HepG2 (cell line): Measurements from ENCODE around the gene GORASP2. TPM values are rescaled to one million over a fixed set of nuclear protein-coding genes. Genes with fewer than 3 reads are reported as not detected.

Experiments used
- BCL6 ChIP-seq: IDR thresholded peaks from 2 replicates; pipeline ENCODE4 v1.6.1; 2016; ENCODE audit warnings: missing genetic modification reagents, missing compliant biosample characterization
- FOXJ3 ChIP-seq: sonication (generic); formaldehyde crosslinking; IDR thresholded peaks from 2 replicates; pipeline ENCODE4 v1.4.0; 2020; ENCODE audit warnings: missing genetic modification reagents, mild to moderate bottlenecking, borderline replicate concordance
- GTF2F1 ChIP-seq: fragments of 150-350 bp; IDR thresholded peaks from 2 replicates; pipeline ENCODE4 v1.6.1; 2014; ENCODE audit warnings: low read length
- KLF16 ChIP-seq, 2 experiments: sonication (generic) in 1 of 2; formaldehyde crosslinking in 1 of 2; IDR thresholded peaks; 2 replicates each; pipeline versions ENCODE4 v1.6.1 to v1.8.0; 2016 to 2023; ENCODE audit warnings: missing genetic modification reagents in 2 of 2, missing compliant biosample characterization in 1 of 2
- MEF2D ChIP-seq: sonication (generic); formaldehyde crosslinking; IDR thresholded peaks from 2 replicates; pipeline ENCODE4 v1.5.1; 2020; ENCODE audit warnings: mild to moderate bottlenecking, missing genetic modification reagents
- PLRG1 ChIP-seq: fragments of 450-650 bp; conservative IDR thresholded peaks from 2 replicates; pipeline ENCODE4 v1.6.1; 2016
- ZIK1 ChIP-seq: sonication (generic); formaldehyde crosslinking; IDR thresholded peaks from 2 replicates; pipeline ENCODE4 v1.5.0; 2020; ENCODE audit warnings: mild to moderate bottlenecking, low read depth, missing genetic modification reagents, borderline replicate concordance
- ZNF282 ChIP-seq: fragments of 450-650 bp; IDR thresholded peaks from 2 replicates; pipeline ENCODE4 v1.6.1; 2018; ENCODE audit not compliant: partially characterized antibody
- ZNF382 ChIP-seq: sonication (generic); formaldehyde crosslinking; IDR thresholded peaks from 2 replicates; pipeline ENCODE4 v1.5.0; 2020; ENCODE audit warnings: missing genetic modification reagents, mild to moderate bottlenecking, borderline replicate concordance
- ZNF441 ChIP-seq: sonication (generic); formaldehyde crosslinking; IDR thresholded peaks from 2 replicates; pipeline ENCODE4 v1.7.0; 2021; ENCODE audit warnings: missing genetic modification reagents, borderline replicate concordance
- ZNF510 ChIP-seq: sonication (generic); formaldehyde crosslinking; IDR thresholded peaks from 2 replicates; pipeline ENCODE4 v1.4.0; 2020; ENCODE audit warnings: low read depth, mild to moderate bottlenecking, missing genetic modification reagents
- ZNF550 ChIP-seq: sonication (generic); formaldehyde crosslinking; IDR thresholded peaks from 2 replicates; pipeline ENCODE4 v1.4.0; 2020; ENCODE audit warnings: mild to moderate bottlenecking, missing genetic modification reagents, borderline replicate concordance
- ZNF564 ChIP-seq: sonication (generic); formaldehyde crosslinking; IDR thresholded peaks from 2 replicates; pipeline ENCODE4 v1.8.1; 2023; ENCODE audit warnings: mild to moderate bottlenecking, missing genetic modification reagents
- polyA plus RNA-seq, 8 experiments: library from polyadenylated mRNA; depleted of rRNA in 3 of 8; stranded (reverse) in 7 of 8; unstranded in 1 of 8; fragments of >200 nt; fragmentation: Illumina TruSeq in 4 of 8; extraction: Trizol in 4 of 8; gene quantifications; 2 replicates each; pipeline versions ENCODE4 v1.2.1 to v1.2.3, GENCODE V29; 2011 to 2016; ENCODE audit warnings: low read depth in 4 of 8, missing spikeins in 1 of 8, mixed read lengths in 1 of 8; ENCODE audit not compliant: insufficient read depth in 1 of 8
- total RNA-seq, 5 experiments: library from RNA; depleted of rRNA; stranded (reverse); fragments of >200 nt; fragmentation: Illumina TruSeq; extraction: Trizol; gene quantifications; 2 replicates each; pipeline ENCODE4 v1.2.3, GENCODE V29; 2016; ENCODE audit warnings: low read depth in 1 of 5
- TF ChIP-seq, protein P1 (sequence below): sonication (generic); formaldehyde crosslinking; IDR thresholded peaks from 2 replicates; pipeline ENCODE4 v1.4.0; 2020; ENCODE audit warnings: missing genetic modification reagents, borderline replicate concordance
- TF ChIP-seq, protein P2 (sequence below): sonication (generic); formaldehyde crosslinking; IDR thresholded peaks from 2 replicates; pipeline ENCODE4 v1.4.0; 2020; ENCODE audit warnings: missing genetic modification reagents, mild to moderate bottlenecking, borderline replicate concordance
- TF ChIP-seq, protein P3 (sequence below): sonication (generic); formaldehyde crosslinking; IDR thresholded peaks from 2 replicates; pipeline ENCODE4 v1.4.0; 2020; ENCODE audit warnings: missing genetic modification reagents

Gene GORASP2
- total and polyA plus RNA-seq, 2 of the 13 experiments (the other 11 are each of a cell fraction or from before 2014, with no cell fraction given) = 103 to 239 TPM

DNA sequence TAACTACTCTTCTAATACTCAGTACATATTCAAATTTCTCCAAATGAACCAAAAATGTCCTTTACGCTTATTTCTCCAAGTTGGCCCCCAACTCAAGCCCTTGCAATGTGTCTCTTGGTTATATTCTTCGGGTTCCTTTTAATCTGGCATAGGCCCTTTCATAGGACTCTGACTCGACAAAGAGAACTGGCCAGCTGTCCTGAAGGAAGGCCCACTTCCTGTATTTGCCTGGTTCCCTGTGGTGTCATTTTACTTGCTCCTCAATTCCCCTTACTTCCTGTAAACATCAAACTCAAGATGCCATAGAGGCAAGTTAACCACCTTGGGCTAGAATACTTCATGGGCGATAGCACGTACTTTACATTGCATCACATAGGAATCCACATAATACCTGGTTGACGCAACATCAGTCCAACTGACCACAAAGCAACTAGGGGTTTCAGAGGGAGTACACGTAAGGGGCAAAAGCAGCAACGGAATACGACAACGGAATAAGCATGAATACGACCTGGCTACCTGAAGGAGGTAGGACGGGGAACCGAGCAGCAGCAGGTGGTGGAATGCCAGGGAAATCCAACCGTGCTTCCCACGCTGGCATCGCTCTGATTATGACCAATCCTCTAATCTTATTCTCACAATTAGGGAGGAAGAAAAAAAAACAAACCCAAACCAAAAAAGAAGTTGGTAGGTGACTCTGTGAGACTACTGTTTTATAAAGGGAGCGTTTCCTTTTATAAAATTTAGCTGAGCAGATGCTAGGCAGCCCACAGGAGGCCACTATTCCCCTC is 823 bp upstream of the GORASP2 start (continued):
- no peak; the same call in 1 of the 2 replicates for TF ChIP-seq ZNF510
- TF ChIP-seq MEF2D (CRISPR knock-in tag) = no peak
- TF ChIP-seq, protein P1, sequence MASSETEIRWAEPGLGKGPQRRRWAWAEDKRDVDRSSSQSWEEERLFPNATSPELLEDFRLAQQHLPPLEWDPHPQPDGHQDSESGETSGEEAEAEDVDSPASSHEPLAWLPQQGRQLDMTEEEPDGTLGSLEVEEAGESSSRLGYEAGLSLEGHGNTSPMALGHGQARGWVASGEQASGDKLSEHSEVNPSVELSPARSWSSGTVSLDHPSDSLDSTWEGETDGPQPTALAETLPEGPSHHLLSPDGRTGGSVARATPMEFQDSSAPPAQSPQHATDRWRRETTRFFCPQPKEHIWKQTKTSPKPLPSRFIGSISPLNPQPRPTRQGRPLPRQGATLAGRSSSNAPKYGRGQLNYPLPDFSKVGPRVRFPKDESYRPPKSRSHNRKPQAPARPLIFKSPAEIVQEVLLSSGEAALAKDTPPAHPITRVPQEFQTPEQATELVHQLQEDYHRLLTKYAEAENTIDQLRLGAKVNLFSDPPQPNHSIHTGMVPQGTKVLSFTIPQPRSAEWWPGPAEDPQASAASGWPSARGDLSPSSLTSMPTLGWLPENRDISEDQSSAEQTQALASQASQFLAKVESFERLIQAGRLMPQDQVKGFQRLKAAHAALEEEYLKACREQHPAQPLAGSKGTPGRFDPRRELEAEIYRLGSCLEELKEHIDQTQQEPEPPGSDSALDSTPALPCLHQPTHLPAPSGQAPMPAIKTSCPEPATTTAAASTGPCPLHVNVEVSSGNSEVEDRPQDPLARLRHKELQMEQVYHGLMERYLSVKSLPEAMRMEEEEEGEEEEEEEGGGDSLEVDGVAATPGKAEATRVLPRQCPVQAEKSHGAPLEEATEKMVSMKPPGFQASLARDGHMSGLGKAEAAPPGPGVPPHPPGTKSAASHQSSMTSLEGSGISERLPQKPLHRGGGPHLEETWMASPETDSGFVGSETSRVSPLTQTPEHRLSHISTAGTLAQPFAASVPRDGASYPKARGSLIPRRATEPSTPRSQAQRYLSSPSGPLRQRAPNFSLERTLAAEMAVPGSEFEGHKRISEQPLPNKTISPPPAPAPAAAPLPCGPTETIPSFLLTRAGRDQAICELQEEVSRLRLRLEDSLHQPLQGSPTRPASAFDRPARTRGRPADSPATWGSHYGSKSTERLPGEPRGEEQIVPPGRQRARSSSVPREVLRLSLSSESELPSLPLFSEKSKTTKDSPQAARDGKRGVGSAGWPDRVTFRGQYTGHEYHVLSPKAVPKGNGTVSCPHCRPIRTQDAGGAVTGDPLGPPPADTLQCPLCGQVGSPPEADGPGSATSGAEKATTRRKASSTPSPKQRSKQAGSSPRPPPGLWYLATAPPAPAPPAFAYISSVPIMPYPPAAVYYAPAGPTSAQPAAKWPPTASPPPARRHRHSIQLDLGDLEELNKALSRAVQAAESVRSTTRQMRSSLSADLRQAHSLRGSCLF = no peak
- TF ChIP-seq KLF16 (CRISPR knock-in tag; IDR thresholded peaks at IDR 0.05) = no peak; a peak in 1 of 4 replicates
- TF ChIP-seq GTF2F1 = no peak
- TF ChIP-seq, protein P2, sequence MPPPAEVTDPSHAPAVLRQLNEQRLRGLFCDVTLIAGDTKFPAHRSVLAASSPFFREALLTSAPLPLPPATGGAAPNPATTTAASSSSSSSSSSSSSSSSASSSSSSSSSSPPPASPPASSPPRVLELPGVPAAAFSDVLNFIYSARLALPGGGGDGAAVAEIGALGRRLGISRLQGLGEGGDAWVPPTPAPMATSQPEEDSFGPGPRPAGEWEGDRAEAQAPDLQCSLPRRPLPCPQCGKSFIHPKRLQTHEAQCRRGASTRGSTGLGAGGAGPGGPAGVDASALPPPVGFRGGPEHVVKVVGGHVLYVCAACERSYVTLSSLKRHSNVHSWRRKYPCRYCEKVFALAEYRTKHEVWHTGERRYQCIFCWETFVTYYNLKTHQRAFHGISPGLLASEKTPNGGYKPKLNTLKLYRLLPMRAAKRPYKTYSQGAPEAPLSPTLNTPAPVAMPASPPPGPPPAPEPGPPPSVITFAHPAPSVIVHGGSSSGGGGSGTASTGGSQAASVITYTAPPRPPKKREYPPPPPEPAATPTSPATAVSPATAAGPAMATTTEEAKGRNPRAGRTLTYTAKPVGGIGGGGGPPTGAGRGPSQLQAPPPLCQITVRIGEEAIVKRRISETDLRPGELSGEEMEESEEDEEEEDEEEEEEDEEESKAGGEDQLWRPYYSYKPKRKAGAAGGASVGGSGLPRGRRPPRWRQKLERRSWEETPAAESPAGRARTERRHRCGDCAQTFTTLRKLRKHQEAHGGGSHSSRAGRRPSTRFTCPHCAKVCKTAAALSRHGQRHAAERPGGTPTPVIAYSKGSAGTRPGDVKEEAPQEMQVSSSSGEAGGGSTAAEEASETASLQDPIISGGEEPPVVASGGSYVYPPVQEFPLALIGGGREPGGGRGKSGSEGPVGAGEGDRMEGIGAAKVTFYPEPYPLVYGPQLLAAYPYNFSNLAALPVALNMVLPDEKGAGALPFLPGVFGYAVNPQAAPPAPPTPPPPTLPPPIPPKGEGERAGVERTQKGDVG (CRISPR knock-in tag) = no peak
- no peak for TF ChIP-seq PLRG1
- TF ChIP-seq, protein P3, sequence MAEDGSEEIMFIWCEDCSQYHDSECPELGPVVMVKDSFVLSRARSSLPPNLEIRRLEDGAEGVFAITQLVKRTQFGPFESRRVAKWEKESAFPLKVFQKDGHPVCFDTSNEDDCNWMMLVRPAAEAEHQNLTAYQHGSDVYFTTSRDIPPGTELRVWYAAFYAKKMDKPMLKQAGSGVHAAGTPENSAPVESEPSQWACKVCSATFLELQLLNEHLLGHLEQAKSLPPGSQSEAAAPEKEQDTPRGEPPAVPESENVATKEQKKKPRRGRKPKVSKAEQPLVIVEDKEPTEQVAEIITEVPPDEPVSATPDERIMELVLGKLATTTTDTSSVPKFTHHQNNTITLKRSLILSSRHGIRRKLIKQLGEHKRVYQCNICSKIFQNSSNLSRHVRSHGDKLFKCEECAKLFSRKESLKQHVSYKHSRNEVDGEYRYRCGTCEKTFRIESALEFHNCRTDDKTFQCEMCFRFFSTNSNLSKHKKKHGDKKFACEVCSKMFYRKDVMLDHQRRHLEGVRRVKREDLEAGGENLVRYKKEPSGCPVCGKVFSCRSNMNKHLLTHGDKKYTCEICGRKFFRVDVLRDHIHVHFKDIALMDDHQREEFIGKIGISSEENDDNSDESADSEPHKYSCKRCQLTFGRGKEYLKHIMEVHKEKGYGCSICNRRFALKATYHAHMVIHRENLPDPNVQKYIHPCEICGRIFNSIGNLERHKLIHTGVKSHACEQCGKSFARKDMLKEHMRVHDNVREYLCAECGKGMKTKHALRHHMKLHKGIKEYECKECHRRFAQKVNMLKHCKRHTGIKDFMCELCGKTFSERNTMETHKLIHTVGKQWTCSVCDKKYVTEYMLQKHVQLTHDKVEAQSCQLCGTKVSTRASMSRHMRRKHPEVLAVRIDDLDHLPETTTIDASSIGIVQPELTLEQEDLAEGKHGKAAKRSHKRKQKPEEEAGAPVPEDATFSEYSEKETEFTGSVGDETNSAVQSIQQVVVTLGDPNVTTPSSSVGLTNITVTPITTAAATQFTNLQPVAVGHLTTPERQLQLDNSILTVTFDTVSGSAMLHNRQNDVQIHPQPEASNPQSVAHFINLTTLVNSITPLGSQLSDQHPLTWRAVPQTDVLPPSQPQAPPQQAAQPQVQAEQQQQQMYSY (CRISPR knock-in tag) = no peak; the same call in 1 of the 2 replicates
- 0 out of 2 replicates have a peak, but pooled peaks have one; percentile 19 for TF ChIP-seq ZNF441 (CRISPR knock-in tag)
- TF ChIP-seq ZIK1 (CRISPR knock-in tag) = no peak
- 0 out of 2 replicates have a peak, but pooled peaks have one; percentile 21 for TF ChIP-seq ZNF564 (CRISPR knock-in tag)
- no peak for TF ChIP-seq ZNF550 (CRISPR knock-in tag)
- no peak for TF ChIP-seq ZNF282
- no peak for TF ChIP-seq FOXJ3 (CRISPR knock-in tag)
- no peak for TF ChIP-seq ZNF382 (CRISPR knock-in tag)
- no peak for TF ChIP-seq BCL6 (CRISPR knock-in tag)
